Heart left ventricle (tissue), 13 donors: ENCODE data around the gene AGPAT1.

Experiments used
- POLR2A ChIP-seq, 2 donors: fragments of 450-650 bp; IDR thresholded peaks; one replicate each; pipeline ENCODE4 v1.6.1; 2017; ENCODE audit warnings: antibody characterized with exemption in 2 of 2, mild to moderate bottlenecking in 2 of 2, moderate library complexity in 2 of 2
- TF ChIP-seq, protein P1 (sequence below), 12 donors: fragments of 200-600 bp; sonication (generic) in 4 of 12; IDR thresholded peaks; one replicate each; pipeline versions ENCODE4 v1.5.0 to v1.8.0; 2018 to 2022; ENCODE audit warnings: antibody characterized with exemption in 12 of 12, mild to moderate bottlenecking in 5 of 12
- donor health status: ischemic (EF 13 %, LVEDD 7.1; RV severe dilation, severe dysfunction).
- donor health status: DM: no; HTN: yes; CAD: no.
- donor health status: DM: no; HTN: no; CAD: no.
- donor health status: ischemic (EF 25% LVEDD 6.9; RV normal size, moderate dysfunction).
- donor health status: ischemic (EF 25% LVEDD 5.7; RV mildly dilated, moderate dysfunction).
- donor health status: ischemic (EF 35%, LVEDD 5.7; RV mildly dilated, moderate dysfunction).
- donor health status: nonischemic (EF 11% LVEDD 7.7; RV severe dilation, severe dysfunction).
- donor health status: DM: yes; HTN: yes; CAD: no.
- donor health status: PGD.
- donor health status: ischemic (EF 29% LVEDD 5.4; RV normal size, mild dysfunction).
- donor health status: nonischemic (EF 23%, LVEDD 6.1; RV moderate dilation, normal function).

GRCh38 chr6:32182555-32182981 is 6.7 kb upstream of the AGPAT1 start:
- TF ChIP-seq, protein P1, sequence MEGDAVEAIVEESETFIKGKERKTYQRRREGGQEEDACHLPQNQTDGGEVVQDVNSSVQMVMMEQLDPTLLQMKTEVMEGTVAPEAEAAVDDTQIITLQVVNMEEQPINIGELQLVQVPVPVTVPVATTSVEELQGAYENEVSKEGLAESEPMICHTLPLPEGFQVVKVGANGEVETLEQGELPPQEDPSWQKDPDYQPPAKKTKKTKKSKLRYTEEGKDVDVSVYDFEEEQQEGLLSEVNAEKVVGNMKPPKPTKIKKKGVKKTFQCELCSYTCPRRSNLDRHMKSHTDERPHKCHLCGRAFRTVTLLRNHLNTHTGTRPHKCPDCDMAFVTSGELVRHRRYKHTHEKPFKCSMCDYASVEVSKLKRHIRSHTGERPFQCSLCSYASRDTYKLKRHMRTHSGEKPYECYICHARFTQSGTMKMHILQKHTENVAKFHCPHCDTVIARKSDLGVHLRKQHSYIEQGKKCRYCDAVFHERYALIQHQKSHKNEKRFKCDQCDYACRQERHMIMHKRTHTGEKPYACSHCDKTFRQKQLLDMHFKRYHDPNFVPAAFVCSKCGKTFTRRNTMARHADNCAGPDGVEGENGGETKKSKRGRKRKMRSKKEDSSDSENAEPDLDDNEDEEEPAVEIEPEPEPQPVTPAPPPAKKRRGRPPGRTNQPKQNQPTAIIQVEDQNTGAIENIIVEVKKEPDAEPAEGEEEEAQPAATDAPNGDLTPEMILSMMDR (IDR thresholded peaks at IDR 0.05) = no peak
- no peak for TF ChIP-seq POLR2A (IDR thresholded peaks at IDR 0.05)
